Subcutaneous abdominal adipose tissue (tissue), 5 donors: ENCODE data around the gene RIMBP2.

Source experiments
- H3K27ac ChIP-seq: one replicate; pipeline ENCODE4 v1.7.0; 2013; ENCODE audit warnings: low read depth, mild to moderate bottlenecking, inconsistent platforms, low read length, moderate library complexity
- H3K27me3 ChIP-seq, 5 donors: one replicate each; pipeline ENCODE4 v1.7.0; 2013; ENCODE audit warnings: low read length in 5 of 5, inconsistent platforms in 1 of 5; ENCODE audit not compliant: control insufficient read depth in 5 of 5, insufficient read depth in 4 of 5
- H3K36me3 ChIP-seq, 5 donors: one replicate each; pipeline ENCODE4 v1.7.0; 2013; ENCODE audit warnings: low read length in 5 of 5; ENCODE audit not compliant: control insufficient read depth in 5 of 5, insufficient read depth in 5 of 5
- H3K4me1 ChIP-seq, 5 donors: one replicate each; pipeline ENCODE4 v1.7.0; 2013; ENCODE audit warnings: low read length in 5 of 5, mild to moderate bottlenecking in 3 of 5, moderate library complexity in 1 of 5; ENCODE audit not compliant: control insufficient read depth in 5 of 5, insufficient read depth in 5 of 5
- H3K4me3 ChIP-seq, 5 donors: one replicate each; pipeline ENCODE4 v1.7.0; 2013; ENCODE audit warnings: low read length in 5 of 5, low read depth in 1 of 5
- H3K9ac ChIP-seq, 5 donors: one replicate each; pipeline ENCODE4 v1.7.0; 2013; ENCODE audit warnings: low read length in 5 of 5, mild to moderate bottlenecking in 4 of 5, moderate library complexity in 3 of 5
- H3K9me3 ChIP-seq, 5 donors: one replicate each; pipeline ENCODE4 v1.7.0; 2013; ENCODE audit warnings: low read length in 5 of 5; ENCODE audit not compliant: control insufficient read depth in 5 of 5
- donor health status: healthy.
- donor health status: healthy.
- donor health status: healthy.
- donor health status: healthy.
- donor health status: healthy.

Gene RIMBP2

GRCh38 chr12:130549361-130549760 lies 166.7 kb downstream of the RIMBP2 start:
- H3K4me3 ChIP-seq, result no peak overlapping the region
- H3K27ac ChIP-seq, result no peak overlapping the region
- peaks cover 0 to 15% (median 9%) of the 10 kb centered on the region in 5 donors for H3K9me3 ChIP-seq
- H3K9ac ChIP-seq, result no peak overlapping the region
- peaks cover 0 to 4% (median 0%) of the 10 kb centered on the region in 5 donors for H3K27me3 ChIP-seq
- no peaks in the 10 kb centered on the region for H3K4me1 ChIP-seq
- no peaks in the 10 kb centered on the region for H3K36me3 ChIP-seq

GRCh38 chr12:130547480-130548155 lies 168.5 kb downstream of the RIMBP2 start:
- Histone ChIP-seq H3K4me1 (no peaks in the 10 kb centered on the region), H3K27me3 (peaks cover 0 to 2% (median 0%) of the 10 kb centered on the region in 5 donors), H3K9ac (no peak overlapping the region), H3K27ac (no peak overlapping the region), H3K9me3 (peaks cover 0 to 15% (median 9%) of the 10 kb centered on the region in 5 donors), H3K4me3 (no peak overlapping the region), H3K36me3 (no peaks in the 10 kb centered on the region)

GRCh38 chr12:130546494-130546893 lies 169.6 kb downstream of the RIMBP2 start:
- Histone ChIP-seq H3K27me3 (peaks cover 0 to 2% (median 0%) of the 10 kb centered on the region in 5 donors), H3K4me3 (no peak overlapping the region), H3K4me1 (no peaks in the 10 kb centered on the region), H3K9ac (no peak overlapping the region), H3K36me3 (no peaks in the 10 kb centered on the region), H3K27ac (no peak overlapping the region), H3K9me3 (peaks cover 0 to 12% (median 12%) of the 10 kb centered on the region in 5 donors)

GRCh38 chr12:130545475-130545874 lies 170.6 kb downstream of the RIMBP2 start:
- Histone ChIP-seq H3K9me3 (peaks cover 0 to 17% (median 13%) of the 10 kb centered on the region in 5 donors), H3K9ac (no peak overlapping the region), H3K27me3 (peaks cover 0 to 2% (median 0%) of the 10 kb centered on the region in 5 donors), H3K4me1 (no peaks in the 10 kb centered on the region), H3K36me3 (no peaks in the 10 kb centered on the region), H3K27ac (no peak overlapping the region), H3K4me3 (no peak overlapping the region)

GRCh38 chr12:130540376-130540775 lies 175.7 kb downstream of the RIMBP2 start:
- Histone ChIP-seq H3K36me3 (no peaks in the 10 kb centered on the region), H3K4me1 (no peaks in the 10 kb centered on the region), H3K4me3 (no peak overlapping the region), H3K9ac (no peak overlapping the region), H3K27me3 (peaks cover 0 to 5% (median 0%) of the 10 kb centered on the region in 5 donors), H3K9me3 (peaks cover 0 to 22% (median 17%) of the 10 kb centered on the region in 5 donors), H3K27ac (no peak overlapping the region)

GRCh38 chr12:130538343-130539095 lies 177.6 kb downstream of the RIMBP2 start:
- Histone ChIP-seq H3K27me3 (peaks cover 0 to 7% (median 0%) of the 10 kb centered on the region in 5 donors), H3K4me3 (no peak overlapping the region), H3K9ac (no peak overlapping the region), H3K9me3 (peaks cover 0 to 22% (median 17%) of the 10 kb centered on the region in 5 donors), H3K4me1 (no peaks in the 10 kb centered on the region), H3K36me3 (no peaks in the 10 kb centered on the region), H3K27ac (no peak overlapping the region)

GRCh38 chr12:130537655-130538054 lies 178.4 kb downstream of the RIMBP2 start:
- no peak overlapping the region for H3K4me3 ChIP-seq
- no peaks in the 10 kb centered on the region for H3K36me3 ChIP-seq
- H3K9me3 ChIP-seq, result peaks cover 0 to 22% (median 17%) of the 10 kb centered on the region in 5 donors
- H3K27ac ChIP-seq, result no peak overlapping the region
- no peaks in the 10 kb centered on the region for H3K4me1 ChIP-seq
- no peak overlapping the region for H3K9ac ChIP-seq
- H3K27me3 ChIP-seq, result peaks cover 0 to 7% (median 0%) of the 10 kb centered on the region in 5 donors

GRCh38 chr12:130537051-130537450 lies 179.0 kb downstream of the RIMBP2 start:
- Histone ChIP-seq H3K9me3 (peaks cover 0 to 21% (median 17%) of the 10 kb centered on the region in 5 donors), H3K4me1 (no peaks in the 10 kb centered on the region), H3K36me3 (no peaks in the 10 kb centered on the region), H3K9ac (no peak overlapping the region), H3K27me3 (peaks cover 0 to 7% (median 0%) of the 10 kb centered on the region in 5 donors), H3K4me3 (no peak overlapping the region), H3K27ac (no peak overlapping the region)

GRCh38 chr12:130530429-130530828 lies 185.7 kb downstream of the RIMBP2 start:
- no peaks in the 10 kb centered on the region for H3K36me3 ChIP-seq
- no peak overlapping the region for H3K4me3 ChIP-seq
- no peak overlapping the region for H3K9ac ChIP-seq
- H3K27ac ChIP-seq, result no peak overlapping the region
- H3K4me1 ChIP-seq, result no peaks in the 10 kb centered on the region
- H3K9me3 ChIP-seq, result peaks cover 0 to 3% (median 0%) of the 10 kb centered on the region in 5 donors
- H3K27me3 ChIP-seq, result peaks cover 0 to 2% (median 0%) of the 10 kb centered on the region in 5 donors

GRCh38 chr12:130529781-130530180 lies 186.3 kb downstream of the RIMBP2 start:
- no peaks in the 10 kb centered on the region for H3K36me3 ChIP-seq
- peaks cover 0 to 3% (median 0%) of the 10 kb centered on the region in 5 donors for H3K9me3 ChIP-seq
- H3K4me1 ChIP-seq, result no peaks in the 10 kb centered on the region
- H3K4me3 ChIP-seq, result no peak overlapping the region
- no peak overlapping the region for H3K9ac ChIP-seq
- H3K27ac ChIP-seq, result no peak overlapping the region
- H3K27me3 ChIP-seq, result peaks cover 0 to 3% (median 0%) of the 10 kb centered on the region in 5 donors
